ENCODE results near the gene SPCS3. TPM values are rescaled to one million over a fixed set of nuclear protein-coding genes. Genes with fewer than 3 reads are reported as not detected.
A peak's percentile ranks its signal among the peaks of the same experiment; 100 is the strongest.

SPCS3 gene
- 10 to 100 TPM; 72.1 to 84.0 (median 80.6) TPM for total RNA-seq

GRCh38 chr4:176319704-176320339 lies at the start of gene SPCS3:
TSS of gene SPCS3 (plus strand) at chr4:176319966. CDS start at chr4:176320077, 111 bp downstream.
- TF ChIP-seq, protein P1, sequence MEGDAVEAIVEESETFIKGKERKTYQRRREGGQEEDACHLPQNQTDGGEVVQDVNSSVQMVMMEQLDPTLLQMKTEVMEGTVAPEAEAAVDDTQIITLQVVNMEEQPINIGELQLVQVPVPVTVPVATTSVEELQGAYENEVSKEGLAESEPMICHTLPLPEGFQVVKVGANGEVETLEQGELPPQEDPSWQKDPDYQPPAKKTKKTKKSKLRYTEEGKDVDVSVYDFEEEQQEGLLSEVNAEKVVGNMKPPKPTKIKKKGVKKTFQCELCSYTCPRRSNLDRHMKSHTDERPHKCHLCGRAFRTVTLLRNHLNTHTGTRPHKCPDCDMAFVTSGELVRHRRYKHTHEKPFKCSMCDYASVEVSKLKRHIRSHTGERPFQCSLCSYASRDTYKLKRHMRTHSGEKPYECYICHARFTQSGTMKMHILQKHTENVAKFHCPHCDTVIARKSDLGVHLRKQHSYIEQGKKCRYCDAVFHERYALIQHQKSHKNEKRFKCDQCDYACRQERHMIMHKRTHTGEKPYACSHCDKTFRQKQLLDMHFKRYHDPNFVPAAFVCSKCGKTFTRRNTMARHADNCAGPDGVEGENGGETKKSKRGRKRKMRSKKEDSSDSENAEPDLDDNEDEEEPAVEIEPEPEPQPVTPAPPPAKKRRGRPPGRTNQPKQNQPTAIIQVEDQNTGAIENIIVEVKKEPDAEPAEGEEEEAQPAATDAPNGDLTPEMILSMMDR (IDR thresholded peaks at IDR 0.05): no peak
- peak; percentile 98 for ATAC-seq (ENCODE audit: low FRiP score)
- DNase-seq (ENCODE audit: low spot score): peak; percentile 95

DNA sequence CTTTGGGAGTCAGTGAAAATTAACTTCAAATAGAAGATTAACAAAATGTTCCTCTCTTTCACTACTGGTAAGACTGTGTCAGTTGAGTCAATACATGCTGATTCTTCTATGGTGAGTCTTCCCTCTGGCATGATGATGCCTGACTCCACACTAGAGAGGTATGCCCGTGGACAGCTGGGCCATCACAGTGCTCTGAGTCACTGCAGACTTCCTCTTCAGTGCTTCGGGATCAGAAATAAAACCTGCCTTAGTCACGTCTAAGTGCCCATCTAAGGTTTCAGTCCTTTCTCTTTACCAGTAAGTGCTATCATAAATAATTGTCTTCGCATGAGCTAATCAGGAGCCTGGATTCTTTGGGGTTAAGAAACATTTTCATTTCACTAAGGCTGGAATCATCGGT lies 49.1 kb upstream of the SPCS3 start:
- TF ChIP-seq, protein P1 (IDR thresholded peaks at IDR 0.05): no peak
- DNase-seq (ENCODE audit: low spot score) (no peak), ATAC-seq (ENCODE audit: low FRiP score) (peak; percentile 66)

GRCh38 chr4:176271749-176272148 lies 48.0 kb upstream of the SPCS3 start:
- TF ChIP-seq, protein P1 (IDR thresholded peaks at IDR 0.05): no peak

DNA sequence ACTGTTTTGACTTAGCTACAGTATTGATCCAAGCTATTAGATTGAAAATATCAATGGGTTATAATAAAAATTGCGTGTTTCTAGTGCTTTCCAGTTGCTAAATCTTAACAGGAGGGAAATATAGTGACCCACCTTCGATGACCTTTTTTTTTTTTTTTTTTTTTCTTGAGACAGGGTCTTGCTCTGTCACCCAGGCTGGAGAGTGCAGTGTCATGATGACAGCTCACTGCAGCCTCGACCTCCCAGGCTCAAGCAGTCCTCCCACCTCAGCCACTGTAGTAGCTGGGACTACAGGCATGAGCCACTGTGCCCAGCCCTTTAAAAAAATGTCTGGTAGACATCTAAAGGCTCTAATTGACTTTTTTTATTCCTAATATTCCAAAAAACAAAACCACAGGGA lies 47.0 kb upstream of the SPCS3 start:
- no peak for ATAC-seq (ENCODE audit: low FRiP score)
- TF ChIP-seq, protein P1 (IDR thresholded peaks at IDR 0.05): no peak
- no peak for DNase-seq (ENCODE audit: low spot score)

More at GRCh38 chr4:176271749-176272148, 48.0 kb upstream of the SPCS3 start:
- DNase-seq (ENCODE audit: low spot score): no peak
- ATAC-seq (ENCODE audit: low FRiP score): no peak

DNA sequence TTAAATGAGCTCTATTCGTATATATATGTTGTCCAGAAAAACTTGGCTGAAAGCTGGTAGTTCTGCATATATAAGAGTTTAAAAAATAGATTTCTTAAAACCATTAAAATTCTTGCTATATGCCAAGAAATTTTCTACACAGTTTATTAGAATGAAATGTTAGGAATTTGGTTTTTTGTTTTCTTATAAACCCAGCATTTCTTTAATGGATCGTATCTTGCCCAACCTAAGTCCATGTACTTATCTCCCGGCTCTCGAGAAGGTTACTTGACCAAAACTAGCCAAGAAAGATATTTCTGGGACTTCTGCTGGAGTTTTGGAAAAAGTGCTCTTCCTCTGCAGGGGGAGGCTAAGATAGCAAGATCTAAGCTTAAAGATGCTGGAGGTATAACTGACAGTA lies 46.0 kb upstream of the SPCS3 start:
- no peak for ATAC-seq (ENCODE audit: low FRiP score)
- TF ChIP-seq, protein P1 (IDR thresholded peaks at IDR 0.05): no peak
- no peak for DNase-seq (ENCODE audit: low spot score)

DNA sequence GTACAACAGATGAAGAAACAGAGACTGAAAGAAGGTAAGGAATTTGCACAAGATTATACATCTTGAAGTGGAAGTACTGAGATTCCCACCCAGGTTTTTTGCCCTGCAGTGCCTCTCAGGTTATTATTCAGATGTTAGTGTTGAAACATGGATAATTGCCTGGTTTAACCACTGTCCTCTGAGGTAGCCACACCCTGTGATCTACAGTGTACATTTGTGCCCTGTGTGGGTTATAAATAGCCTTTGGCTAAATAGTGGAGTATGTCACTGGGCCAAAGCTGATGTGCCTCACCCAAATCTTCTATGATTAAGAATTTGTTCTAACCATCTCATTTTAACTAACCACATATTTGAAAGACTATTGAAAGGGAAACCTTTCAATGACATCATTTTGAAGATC lies 45.3 kb upstream of the SPCS3 start:
- no peak for DNase-seq (ENCODE audit: low spot score)
- TF ChIP-seq, protein P1 (IDR thresholded peaks at IDR 0.05): no peak
- no peak for ATAC-seq (ENCODE audit: low FRiP score)

DNA sequence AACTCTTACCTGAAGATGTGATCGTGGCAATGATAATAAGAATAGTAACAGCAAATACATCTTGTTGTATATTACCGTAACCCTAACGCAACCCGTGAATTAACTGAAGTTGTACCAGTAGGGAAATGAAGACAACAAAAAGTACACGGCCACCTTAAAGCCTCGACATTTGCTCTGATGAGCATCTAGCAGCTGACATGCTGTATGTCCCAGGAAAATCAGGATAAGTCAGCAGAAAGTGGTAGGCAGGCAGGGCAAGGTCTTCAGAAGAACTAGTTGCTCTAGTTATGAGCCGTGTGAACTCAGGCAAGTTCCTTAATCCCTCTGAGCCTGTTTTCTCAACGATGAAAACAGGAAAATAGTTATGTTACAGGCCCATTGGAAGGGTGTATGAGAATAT lies 43.1 kb upstream of the SPCS3 start:
- TF ChIP-seq, protein P1 (IDR thresholded peaks at IDR 0.05): no peak
- ATAC-seq (ENCODE audit: low FRiP score): no peak
- DNase-seq (ENCODE audit: low spot score): no peak

All from omental fat pad (tissue), 4 donors.